Measurements from ENCODE around the gene CDC42EP1.
A peak's percentile ranks its signal among the peaks of the same experiment; 100 is the strongest.
"Not testable (repeated sequence)": the region's sequence is repeated elsewhere in the genome, so short reads cannot be mapped to it uniquely, and the experiment has no call there.

The CDC42EP1 gene

GRCh38 chr22:37521236-37521739 is 39.0 kb upstream of the CDC42EP1 start:
- no peak overlapping the region for H3K4me3 ChIP-seq (ENCODE audit: low read length)
- peaks cover 24% of the 10 kb centered on the region for H3K4me1 ChIP-seq (ENCODE audit: control insufficient read depth, insufficient read depth, low read length)
- no peaks in the 10 kb centered on the region for H3K27me3 ChIP-seq (replicated peaks; ENCODE audit: control insufficient read depth, insufficient read depth, low read length)
- H3K9me3 ChIP-seq (ENCODE audit: control insufficient read depth, low read length), result no peaks in the 10 kb centered on the region
- no peaks in the 10 kb centered on the region for H3K36me3 ChIP-seq (ENCODE audit: control insufficient read depth, insufficient read depth, low read length, severe bottlenecking)
- H3K9ac ChIP-seq (ENCODE audit: low read length), result no peak overlapping the region
- no peak for DNase-seq (ENCODE audit: low read depth)

DNA sequence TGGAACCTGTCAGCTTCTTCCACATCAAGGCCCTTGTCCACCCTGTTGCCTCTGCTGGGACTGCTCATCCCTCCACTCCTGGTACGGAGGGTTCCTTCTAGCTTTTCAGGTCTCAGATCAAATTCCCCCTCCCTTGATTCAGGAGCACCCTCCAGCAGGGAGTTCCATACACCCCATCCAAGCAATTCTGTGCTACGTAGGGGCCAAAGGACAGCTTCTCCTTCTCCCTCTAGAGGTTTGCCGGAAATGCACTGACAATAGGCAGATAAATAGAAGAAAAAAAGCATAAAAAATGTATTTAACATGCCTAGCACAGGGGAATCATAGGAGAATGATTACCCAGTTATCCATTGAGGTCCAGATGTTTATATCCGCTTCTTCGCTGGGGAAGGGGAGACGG is 37.8 kb upstream of the CDC42EP1 start:
- DNase-seq (ENCODE audit: low read depth), result no peak
- Histone ChIP-seq H3K9me3 (ENCODE audit: control insufficient read depth, low read length) (no peaks in the 10 kb centered on the region), H3K4me1 (ENCODE audit: control insufficient read depth, insufficient read depth, low read length) (peaks cover 30% of the 10 kb centered on the region), H3K4me3 (ENCODE audit: low read length) (no peak overlapping the region), H3K9ac (ENCODE audit: low read length) (no peak overlapping the region), H3K27me3 (replicated peaks; ENCODE audit: control insufficient read depth, insufficient read depth, low read length) (no peaks in the 10 kb centered on the region), H3K36me3 (ENCODE audit: control insufficient read depth, insufficient read depth, low read length, severe bottlenecking) (no peaks in the 10 kb centered on the region)

- peak; percentile 89 for DNase-seq (ENCODE audit: low read depth)
Measured at GRCh38 chr22:37525073-37525745, 35.1 kb upstream of the CDC42EP1 start.

GRCh38 chr22:37525746-37526350 is 34.4 kb upstream of the CDC42EP1 start:
- peaks cover 23% of the 10 kb centered on the region for H3K4me1 ChIP-seq (ENCODE audit: control insufficient read depth, insufficient read depth, low read length)
- H3K9me3 ChIP-seq (ENCODE audit: control insufficient read depth, low read length), result no peaks in the 10 kb centered on the region
- H3K27me3 ChIP-seq (replicated peaks; ENCODE audit: control insufficient read depth, insufficient read depth, low read length), result no peaks in the 10 kb centered on the region
- DNase-seq (ENCODE audit: low read depth), result no peak
- peak overlapping the region; percentile 28 for H3K9ac ChIP-seq (ENCODE audit: low read length)
- no peaks in the 10 kb centered on the region for H3K36me3 ChIP-seq (ENCODE audit: control insufficient read depth, insufficient read depth, low read length, severe bottlenecking)
- peak overlapping the region; percentile 10 for H3K4me3 ChIP-seq (ENCODE audit: low read length)

More at GRCh38 chr22:37525073-37525745, 35.1 kb upstream of the CDC42EP1 start:
- Histone ChIP-seq H3K9me3 (ENCODE audit: control insufficient read depth, low read length) (no peaks in the 10 kb centered on the region), H3K9ac (ENCODE audit: low read length) (peak overlapping the region; percentile 28), H3K27me3 (replicated peaks; ENCODE audit: control insufficient read depth, insufficient read depth, low read length) (no peaks in the 10 kb centered on the region), H3K4me3 (ENCODE audit: low read length) (peak overlapping the region; percentile 26), H3K4me1 (ENCODE audit: control insufficient read depth, insufficient read depth, low read length) (peaks cover 23% of the 10 kb centered on the region), H3K36me3 (ENCODE audit: control insufficient read depth, insufficient read depth, low read length, severe bottlenecking) (no peaks in the 10 kb centered on the region)

- peak; percentile 38 for DNase-seq (ENCODE audit: low read depth)
- Histone ChIP-seq H3K27me3 (replicated peaks; ENCODE audit: control insufficient read depth, insufficient read depth, low read length) (no peaks in the 10 kb centered on the region), H3K4me3 (ENCODE audit: low read length) (peak overlapping the region; percentile 10), H3K4me1 (ENCODE audit: control insufficient read depth, insufficient read depth, low read length) (peaks cover 23% of the 10 kb centered on the region), H3K36me3 (ENCODE audit: control insufficient read depth, insufficient read depth, low read length, severe bottlenecking) (no peaks in the 10 kb centered on the region), H3K9me3 (ENCODE audit: control insufficient read depth, low read length) (no peaks in the 10 kb centered on the region), H3K9ac (ENCODE audit: low read length) (peak overlapping the region; percentile 28)
Measured at GRCh38 chr22:37526376-37526775, 33.9 kb upstream of the CDC42EP1 start.

- not testable (repeated sequence) for H3K9me3 ChIP-seq (ENCODE audit: control insufficient read depth, low read length); H3K36me3 ChIP-seq (ENCODE audit: control insufficient read depth, insufficient read depth, low read length, severe bottlenecking); H3K9ac ChIP-seq (ENCODE audit: low read length); H3K27me3 ChIP-seq (replicated peaks; ENCODE audit: control insufficient read depth, insufficient read depth, low read length); H3K4me3 ChIP-seq (ENCODE audit: low read length); DNase-seq (ENCODE audit: low read depth)
- peaks cover 23% of the 10 kb centered on the region for H3K4me1 ChIP-seq (ENCODE audit: control insufficient read depth, insufficient read depth, low read length)
Measured at GRCh38 chr22:37527081-37527752, 33.1 kb upstream of the CDC42EP1 start.

GRCh38 chr22:37527952-37528351 is 32.3 kb upstream of the CDC42EP1 start:
- H3K9ac ChIP-seq (ENCODE audit: low read length); H3K36me3 ChIP-seq (ENCODE audit: control insufficient read depth, insufficient read depth, low read length, severe bottlenecking); H3K4me3 ChIP-seq (ENCODE audit: low read length); H3K27me3 ChIP-seq (replicated peaks; ENCODE audit: control insufficient read depth, insufficient read depth, low read length); H3K9me3 ChIP-seq (ENCODE audit: control insufficient read depth, low read length); DNase-seq (ENCODE audit: low read depth): not testable (repeated sequence)
- H3K4me1 ChIP-seq (ENCODE audit: control insufficient read depth, insufficient read depth, low read length), result peaks cover 23% of the 10 kb centered on the region

DNA sequence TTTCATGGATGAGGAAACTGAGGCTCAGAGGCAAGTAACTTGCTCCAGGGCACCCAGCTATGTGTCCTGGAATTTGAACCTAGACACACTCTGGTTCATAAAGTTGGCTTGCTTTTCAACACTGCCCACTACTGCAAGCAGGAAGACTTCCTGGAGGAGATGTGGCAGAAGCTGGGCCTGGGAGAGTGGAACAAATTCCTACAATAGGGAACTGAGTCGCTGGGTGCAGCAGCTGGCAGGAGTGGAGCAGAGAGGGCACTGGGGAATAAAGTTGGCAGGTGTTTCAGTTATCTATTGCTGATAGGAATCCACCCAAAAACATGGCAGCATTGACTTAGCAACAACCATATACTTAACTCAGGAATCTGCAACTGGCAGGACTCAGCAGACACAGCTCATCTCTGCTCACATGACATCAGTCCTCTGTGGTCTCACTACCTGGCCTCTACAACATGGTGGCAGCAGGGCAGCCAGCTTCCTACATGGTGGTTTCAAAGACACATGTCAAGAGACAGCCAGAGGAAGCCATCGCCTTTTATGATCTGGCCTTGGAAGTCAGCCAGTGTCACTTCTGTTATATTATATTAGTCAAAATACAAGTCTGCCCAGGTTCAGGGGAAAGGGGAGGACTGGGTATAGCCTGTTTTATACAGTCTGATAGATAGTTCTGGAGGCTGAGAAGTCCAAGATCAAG is 30.5 kb upstream of the CDC42EP1 start:
- no peaks in the 10 kb centered on the region for H3K27me3 ChIP-seq (replicated peaks; ENCODE audit: control insufficient read depth, insufficient read depth, low read length)
- H3K4me3 ChIP-seq (ENCODE audit: low read length), result no peak overlapping the region
- peaks cover 32% of the 10 kb centered on the region for H3K4me1 ChIP-seq (ENCODE audit: control insufficient read depth, insufficient read depth, low read length)
- H3K9ac ChIP-seq (ENCODE audit: low read length), result no peak overlapping the region
- H3K9me3 ChIP-seq (ENCODE audit: control insufficient read depth, low read length), result no peaks in the 10 kb centered on the region
- DNase-seq (ENCODE audit: low read depth), result no peak
- no peaks in the 10 kb centered on the region for H3K36me3 ChIP-seq (ENCODE audit: control insufficient read depth, insufficient read depth, low read length, severe bottlenecking)

DNA sequence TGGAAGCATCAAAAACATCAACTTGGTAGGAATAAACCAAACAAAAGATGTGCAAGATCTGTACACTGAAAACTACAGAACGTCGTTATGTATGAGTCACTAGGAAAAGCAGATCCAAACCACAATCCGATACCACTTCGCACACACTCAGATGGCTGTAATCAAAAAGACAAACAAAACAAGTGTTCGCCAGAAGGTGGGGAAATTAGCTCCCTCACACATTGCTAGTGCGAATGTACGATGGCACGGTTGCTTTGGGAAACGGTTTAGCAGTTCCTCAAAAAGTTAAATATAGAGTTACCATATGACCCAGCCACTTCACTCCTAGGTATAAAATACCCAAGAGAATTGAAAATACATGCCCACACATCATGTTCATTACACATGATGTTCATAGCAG is 26.3 kb upstream of the CDC42EP1 start:
- Histone ChIP-seq H3K9me3 (ENCODE audit: control insufficient read depth, low read length) (no peaks in the 10 kb centered on the region), H3K9ac (ENCODE audit: low read length) (no peak overlapping the region), H3K4me1 (ENCODE audit: control insufficient read depth, insufficient read depth, low read length) (peaks cover 15% of the 10 kb centered on the region), H3K36me3 (ENCODE audit: control insufficient read depth, insufficient read depth, low read length, severe bottlenecking) (no peaks in the 10 kb centered on the region), H3K4me3 (ENCODE audit: low read length) (no peak overlapping the region), H3K27me3 (replicated peaks; ENCODE audit: control insufficient read depth, insufficient read depth, low read length) (no peaks in the 10 kb centered on the region)
- peak; percentile 79 for DNase-seq (ENCODE audit: low read depth)

DNA sequence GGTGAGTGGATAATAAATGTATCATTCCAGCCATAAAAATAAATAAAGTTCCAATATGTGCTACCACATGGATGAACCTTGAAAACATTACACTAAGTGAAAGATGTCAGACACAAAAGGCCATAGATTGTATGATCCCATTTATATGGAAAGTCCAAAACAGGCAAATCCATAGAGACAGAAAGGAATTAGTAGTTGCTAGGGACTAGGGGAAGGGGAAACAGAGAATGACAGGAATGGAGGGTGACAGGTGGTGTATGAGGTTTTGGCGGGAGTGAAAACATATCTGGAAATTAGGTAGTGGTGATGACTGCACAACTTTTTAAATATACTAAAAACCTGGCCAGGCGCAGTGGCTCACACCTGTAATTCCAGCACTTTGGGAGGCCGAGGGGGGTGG is 25.8 kb upstream of the CDC42EP1 start:
- Histone ChIP-seq H3K4me1 (ENCODE audit: control insufficient read depth, insufficient read depth, low read length) (peaks cover 17% of the 10 kb centered on the region), H3K4me3 (ENCODE audit: low read length) (no peak overlapping the region), H3K9me3 (ENCODE audit: control insufficient read depth, low read length) (no peaks in the 10 kb centered on the region), H3K9ac (ENCODE audit: low read length) (no peak overlapping the region), H3K36me3 (ENCODE audit: control insufficient read depth, insufficient read depth, low read length, severe bottlenecking) (no peaks in the 10 kb centered on the region), H3K27me3 (replicated peaks; ENCODE audit: control insufficient read depth, insufficient read depth, low read length) (no peaks in the 10 kb centered on the region)
- DNase-seq (ENCODE audit: low read depth), result no peak

DNA sequence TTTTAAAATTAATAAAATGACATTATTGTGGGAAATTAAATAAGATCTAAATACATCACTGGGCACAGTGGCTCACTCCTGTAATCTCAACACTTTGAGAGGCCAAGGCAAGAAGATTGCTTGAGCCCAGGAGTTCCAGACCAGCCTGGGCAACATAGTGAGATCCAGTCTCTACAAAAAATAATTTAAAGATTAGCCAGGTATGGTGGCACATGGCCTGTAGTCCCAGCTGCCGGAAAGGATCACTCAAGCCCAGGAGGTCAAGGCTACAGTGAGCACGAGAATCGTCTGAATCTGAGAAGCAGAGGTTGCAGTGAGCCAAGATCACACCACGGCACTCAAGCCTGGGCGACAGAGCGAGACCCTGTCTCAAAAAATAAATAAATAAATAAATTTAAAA is 25.1 kb upstream of the CDC42EP1 start:
- Histone ChIP-seq H3K4me3 (ENCODE audit: low read length) (no peak overlapping the region), H3K36me3 (ENCODE audit: control insufficient read depth, insufficient read depth, low read length, severe bottlenecking) (no peaks in the 10 kb centered on the region), H3K9ac (ENCODE audit: low read length) (no peak overlapping the region), H3K27me3 (replicated peaks; ENCODE audit: control insufficient read depth, insufficient read depth, low read length) (no peaks in the 10 kb centered on the region), H3K4me1 (ENCODE audit: control insufficient read depth, insufficient read depth, low read length) (peaks cover 17% of the 10 kb centered on the region), H3K9me3 (ENCODE audit: control insufficient read depth, low read length) (no peaks in the 10 kb centered on the region)
- DNase-seq (ENCODE audit: low read depth), result no peak
